Suppressor macrophage treated with lipopolysaccharide for 1 hour (primary cell): Measurements from ENCODE around the gene ZXDC.

Experiments used
- DNase-seq, 3 donors: peaks; one replicate each; pipeline ENCODE4 v3.0.0-alpha.2; 2020 to 2022

Gene ZXDC

GRCh38 chr3:126432361-126433104, 43.2 kb downstream of the ZXDC start:
- DNase-seq, result no peak

- no peak for DNase-seq
Observed at GRCh38 chr3:126431103-126431534, 44.6 kb downstream of the ZXDC start.

DNA sequence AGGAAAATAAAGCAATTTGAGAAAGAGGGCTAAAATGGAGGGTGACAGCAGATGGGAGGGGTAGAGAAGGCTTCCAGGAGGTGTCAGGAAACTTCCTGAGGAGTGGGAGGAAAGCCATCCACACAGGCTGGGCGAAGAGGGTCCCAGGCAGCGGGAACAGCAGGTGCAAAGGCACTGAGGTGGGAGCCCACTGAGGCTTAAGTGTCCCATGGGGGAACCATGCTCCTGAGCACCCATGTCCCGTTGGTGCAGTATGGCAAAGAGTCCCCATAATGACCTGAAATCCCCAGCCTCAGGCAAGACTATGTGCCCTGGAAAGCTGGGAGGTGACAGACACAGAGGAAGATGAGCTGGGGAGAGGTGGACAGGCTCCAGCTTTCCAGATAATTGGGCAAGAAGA, 50.9 kb downstream of the ZXDC start:
- no peak for DNase-seq

DNA sequence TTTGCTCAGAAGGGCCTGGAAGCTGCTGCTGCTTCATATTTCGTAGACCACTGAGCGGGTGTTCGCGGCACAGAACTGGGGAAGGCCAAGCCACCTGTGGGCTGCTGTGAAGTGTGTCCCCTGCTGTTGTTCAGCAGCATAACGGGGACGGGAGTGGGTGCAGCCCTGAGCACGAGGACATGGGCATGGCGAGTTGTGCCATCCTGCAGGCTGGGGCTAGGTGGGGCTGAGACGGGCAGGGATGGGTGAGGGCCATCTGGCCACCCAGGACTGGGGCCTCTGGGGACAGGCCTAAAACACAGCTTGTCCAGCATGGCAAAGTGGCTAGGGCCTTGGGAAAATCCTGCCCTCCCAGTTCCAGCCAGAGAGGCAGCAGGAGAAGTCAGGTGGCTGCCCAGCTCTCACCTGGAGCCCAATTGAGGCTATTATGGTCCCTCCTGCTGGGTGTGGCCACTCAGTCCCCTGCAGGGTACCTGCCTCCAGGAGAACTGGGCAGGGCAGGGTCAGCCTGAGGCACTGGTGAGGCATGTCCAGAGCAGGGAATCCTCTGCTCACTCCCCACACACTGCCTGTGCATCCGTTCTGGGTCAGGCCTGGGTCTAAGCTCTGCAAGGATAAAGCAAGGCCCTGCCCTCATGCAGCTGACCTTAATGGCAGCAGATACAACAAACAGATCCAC, 51.5 kb downstream of the ZXDC start:
- no peak for DNase-seq

- DNase-seq, result no peak
Observed at GRCh38 chr3:126423191-126424038, 52.3 kb downstream of the ZXDC start.

DNA sequence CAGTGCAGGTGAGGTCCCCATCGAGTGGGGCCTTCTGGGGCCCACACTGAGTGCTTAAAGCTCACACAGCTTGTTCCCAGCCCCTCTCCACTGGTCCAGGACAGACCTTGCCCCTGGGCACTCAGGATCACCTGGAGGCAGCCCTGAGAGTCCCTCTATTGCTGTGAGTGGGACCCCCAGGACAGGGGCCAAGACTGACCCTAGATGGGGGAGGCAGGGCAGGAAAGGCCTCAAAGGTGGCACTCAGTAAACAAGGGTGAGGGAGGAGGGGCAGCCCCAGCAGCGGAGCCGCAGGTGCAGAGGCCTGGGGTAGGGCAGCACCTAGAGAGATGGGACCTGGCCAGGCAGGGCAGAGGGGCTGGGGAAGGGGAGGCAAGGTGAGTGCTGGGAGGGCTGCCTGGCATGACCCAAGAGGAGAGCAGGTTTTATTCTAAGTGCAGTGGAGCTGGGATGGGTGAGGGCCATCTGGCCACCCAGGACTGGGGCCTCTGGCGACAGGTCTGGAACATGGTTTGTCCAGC, 53.1 kb downstream of the ZXDC start:
- no peak for DNase-seq

- DNase-seq, result no peak
Observed at GRCh38 chr3:126422121-126422520, 53.6 kb downstream of the ZXDC start.

DNA sequence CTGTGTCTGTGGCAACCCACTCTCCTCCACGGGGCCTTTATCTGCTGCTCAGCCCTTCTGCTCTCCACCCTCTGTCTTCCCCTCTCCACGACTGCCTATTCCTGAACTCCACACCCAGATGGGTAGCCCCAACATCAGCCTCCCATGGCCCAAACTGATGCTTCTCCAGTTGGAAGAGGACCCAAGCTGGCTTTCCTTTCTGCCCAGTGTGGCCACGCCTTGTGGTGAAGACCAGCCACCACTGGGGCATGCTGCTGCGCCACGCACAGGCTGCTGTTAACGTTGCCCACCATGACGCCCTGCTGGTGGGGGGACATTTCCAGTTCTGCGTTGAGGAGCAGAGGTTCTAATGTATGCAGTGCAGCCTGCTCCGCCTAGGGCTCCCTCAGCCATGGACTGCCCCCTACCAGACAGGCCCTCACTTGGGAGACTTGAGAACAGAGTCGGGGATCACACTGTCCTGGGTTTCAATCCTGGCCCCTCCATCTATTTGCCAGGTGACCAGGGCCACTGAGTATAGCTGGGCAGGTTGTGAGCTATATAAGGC, 54.0 kb downstream of the ZXDC start:
- DNase-seq, result no peak

DNA sequence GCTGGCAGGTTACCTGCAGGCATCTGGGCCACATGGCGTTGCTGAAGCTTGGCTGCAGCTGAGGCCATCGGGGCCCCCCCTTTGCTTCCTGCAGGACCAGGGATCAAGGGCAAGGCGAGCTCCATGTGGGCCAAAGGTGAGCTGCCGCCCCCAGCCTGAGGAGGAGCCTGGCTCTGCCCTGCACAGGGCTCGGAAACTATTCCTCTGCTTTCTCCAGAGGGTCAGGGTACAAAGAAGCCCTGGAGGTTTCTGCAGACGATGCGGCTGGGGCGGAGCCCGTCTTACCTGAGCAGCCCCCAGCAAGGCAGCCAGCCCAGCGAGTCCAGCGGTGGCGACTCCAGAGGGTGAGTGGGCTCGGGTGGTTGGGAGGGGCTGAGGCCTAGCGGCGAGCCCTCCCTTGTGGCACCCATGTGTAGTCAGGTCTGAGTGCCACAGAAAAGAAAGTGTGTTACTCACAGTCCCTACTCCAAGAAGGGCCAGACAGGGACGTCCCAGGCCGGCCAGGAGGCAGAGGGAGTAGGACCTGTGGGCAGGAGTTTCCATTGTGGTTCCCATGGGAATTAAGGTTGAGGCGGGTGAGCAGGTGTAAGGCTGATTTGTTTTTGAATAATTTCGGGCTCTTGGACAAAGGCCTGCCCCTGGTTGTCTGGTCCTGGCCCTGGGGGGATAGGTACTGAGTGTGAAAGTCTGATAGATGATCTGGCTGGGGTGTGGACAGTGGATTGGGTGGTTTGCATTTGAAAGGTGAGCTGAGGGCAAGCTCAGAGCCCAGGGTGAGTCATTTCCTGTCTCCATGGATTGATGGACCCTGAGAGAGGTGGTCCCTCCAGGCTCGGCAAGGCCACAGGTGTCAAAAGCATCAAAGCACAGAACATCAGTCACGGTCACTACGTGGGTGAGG, 55.6 kb downstream of the ZXDC start:
- DNase-seq, result no peak

DNA sequence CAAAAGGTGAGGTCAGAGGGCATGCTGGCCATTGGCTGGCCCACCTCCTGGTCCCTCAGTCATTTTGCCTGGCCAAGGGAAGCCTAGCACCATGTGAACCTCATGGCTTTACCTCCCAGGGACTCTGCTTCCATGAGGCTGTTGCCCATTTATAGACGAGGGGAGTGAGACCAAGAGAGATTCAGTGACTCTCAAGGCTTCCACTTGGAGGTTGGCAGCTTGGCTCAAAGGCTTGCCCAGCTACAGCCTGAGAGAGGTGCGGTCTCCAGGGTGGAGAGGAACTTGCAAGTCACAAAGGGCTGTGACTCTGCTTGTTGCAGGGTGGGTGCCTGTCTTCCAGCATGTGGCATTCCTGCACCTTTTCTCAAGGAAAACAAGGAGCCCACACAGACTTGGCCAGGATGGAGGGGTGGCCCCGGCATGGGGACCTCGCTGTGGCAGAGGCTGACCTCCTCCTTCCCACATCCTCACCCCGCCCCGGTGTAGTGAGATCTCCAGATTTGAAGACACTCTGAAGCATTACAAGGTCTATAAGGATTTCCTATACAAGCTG, 56.5 kb downstream of the ZXDC start:
- DNase-seq, result no peak

GRCh38 chr3:126418661-126419131, 57.0 kb downstream of the ZXDC start:
- no peak for DNase-seq

- no peak for DNase-seq
Observed at GRCh38 chr3:126417981-126418530, 57.6 kb downstream of the ZXDC start.

DNA sequence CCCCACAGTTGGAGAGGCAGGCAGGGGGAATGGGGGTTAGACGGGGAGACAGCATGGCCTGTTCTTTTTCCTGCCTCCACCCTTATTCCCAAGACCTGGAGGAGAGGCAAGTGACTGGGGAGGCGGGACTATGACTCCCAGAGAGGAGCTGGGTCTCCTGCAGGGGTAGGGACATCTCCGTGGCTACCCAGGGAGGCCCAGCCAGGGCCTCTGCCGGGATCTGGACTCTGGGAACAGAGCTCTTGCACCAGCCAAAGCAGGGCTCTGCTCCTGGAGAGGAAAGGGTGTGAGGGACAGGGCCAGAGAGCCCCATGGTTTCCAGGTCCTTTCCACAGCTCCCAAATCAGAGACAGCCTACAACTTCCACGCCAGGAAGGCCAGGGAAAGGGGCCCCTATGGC, 58.2 kb downstream of the ZXDC start:
- DNase-seq, result no peak

DNA sequence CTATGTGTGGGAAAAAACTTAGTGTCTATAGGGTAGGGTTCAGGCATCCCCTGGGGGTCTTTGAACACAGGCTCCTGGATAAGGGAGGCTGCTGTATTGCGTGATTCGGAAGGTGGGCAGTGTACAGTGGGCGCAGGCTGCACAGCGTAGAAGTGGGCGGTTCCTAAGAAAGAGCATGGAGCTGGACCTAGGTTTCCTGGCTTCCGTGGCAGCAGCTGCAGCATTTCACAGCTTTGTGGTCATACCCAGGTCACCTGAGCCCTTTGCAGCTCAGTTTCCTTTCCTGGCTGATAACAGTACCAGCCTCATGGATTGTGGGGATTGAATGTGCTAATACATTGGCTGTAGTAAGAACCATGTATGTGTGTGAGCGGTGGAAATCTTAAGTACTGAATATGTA, 58.7 kb downstream of the ZXDC start:
- no peak for DNase-seq

DNA sequence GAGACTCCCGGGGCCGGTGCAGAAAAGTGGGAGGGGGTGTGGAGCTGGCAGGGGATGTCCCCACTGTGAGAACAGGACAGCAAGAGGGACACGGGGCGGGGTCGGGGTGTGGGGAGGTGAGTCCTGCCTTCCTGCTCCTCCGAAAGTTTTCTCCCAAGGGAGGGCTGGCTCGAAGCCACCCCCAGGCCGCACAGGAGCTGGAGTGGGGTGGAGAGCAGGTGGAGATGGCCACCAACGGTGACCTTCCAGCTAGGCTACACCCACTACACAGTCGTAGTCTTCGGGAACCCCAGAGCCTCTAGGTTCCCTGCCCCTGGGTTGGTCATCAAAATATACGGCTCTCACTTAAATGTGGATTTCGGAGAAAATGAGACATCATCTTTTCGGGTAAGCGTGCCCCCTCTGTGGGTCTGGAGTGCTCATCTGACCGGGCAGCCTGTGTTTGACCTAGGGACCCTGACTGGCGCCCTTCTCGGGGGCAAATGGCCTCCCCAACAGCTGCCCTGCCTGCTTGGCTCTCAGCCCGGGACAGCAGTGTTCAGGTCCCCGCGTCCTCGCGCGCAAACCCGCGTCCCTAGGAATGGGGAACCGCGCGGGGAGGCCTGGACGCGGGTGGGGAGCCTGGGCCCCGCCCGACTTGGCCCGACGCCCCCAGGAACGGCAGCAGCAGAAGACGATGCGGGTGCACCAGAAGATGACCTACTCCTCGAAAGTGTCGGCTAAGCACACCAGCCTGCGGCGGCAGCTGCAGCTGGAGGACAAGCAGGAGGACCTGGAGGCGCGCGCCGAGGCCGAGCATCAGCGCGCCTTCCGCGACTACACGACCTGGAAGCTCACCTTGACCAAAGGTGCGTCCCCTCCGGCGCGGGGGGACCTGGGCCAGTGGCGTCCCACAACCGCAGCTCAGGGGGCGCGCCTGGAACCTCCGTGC, 59.8 kb downstream of the ZXDC start:
- DNase-seq, result no peak

DNA sequence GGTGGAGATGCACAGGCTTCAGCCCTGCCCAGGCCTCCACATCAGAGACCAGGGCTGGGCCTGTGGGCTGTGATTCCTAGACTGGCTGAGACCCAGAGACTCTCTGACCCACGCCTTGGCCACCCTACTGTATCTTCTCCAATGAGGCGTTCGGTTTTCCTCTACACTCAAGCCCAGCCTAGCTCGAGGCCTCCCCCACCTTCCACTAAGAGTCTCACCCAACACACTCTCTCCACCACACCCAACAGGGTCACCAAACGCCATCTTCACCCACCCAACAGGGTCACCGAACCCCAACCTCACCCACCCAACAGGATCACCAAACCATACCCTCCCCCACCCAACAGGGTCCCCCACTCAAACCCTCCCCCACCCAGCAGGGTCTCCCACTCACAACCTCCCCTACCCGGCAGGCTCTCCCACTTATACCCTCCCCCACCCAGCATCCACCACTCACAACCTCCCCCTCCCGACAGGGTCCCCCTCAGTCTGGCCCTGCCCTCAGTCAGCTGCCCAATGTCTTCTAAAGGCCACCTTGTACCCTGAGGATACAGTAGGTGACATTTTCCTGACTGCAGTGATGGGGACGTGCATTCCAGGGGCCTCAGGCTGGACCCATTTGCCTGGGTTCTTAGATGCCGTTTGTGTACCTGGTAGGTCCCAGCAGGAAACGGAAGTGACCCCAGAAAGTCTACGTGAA, 60.6 kb downstream of the ZXDC start:
- DNase-seq, result no peak

DNA sequence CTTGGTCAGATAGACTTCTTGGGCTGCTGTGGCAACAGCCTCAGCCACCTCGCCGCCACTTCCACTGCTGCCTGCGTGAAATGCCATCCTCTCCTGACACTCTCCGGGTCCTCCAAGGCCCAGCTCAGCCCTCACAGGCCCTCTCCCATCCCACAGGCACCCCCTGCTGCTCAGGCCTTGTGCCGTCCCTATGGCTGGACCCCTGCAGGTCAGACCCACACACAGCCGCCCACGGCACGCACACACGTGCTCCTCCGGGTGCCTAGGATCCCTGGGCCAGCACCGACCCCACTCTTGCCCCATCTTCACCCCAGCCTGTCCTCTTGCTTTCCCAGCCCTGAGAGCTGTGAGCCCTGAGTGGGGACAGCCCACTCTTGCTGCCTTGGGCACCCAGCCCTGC, 61.3 kb downstream of the ZXDC start:
- no peak for DNase-seq

- no peak for DNase-seq
Observed at GRCh38 chr3:126413693-126414080, 62.0 kb downstream of the ZXDC start.
